ENCODE results near the gene SPDL1.
"Not testable (repeated sequence)": the region's sequence is repeated elsewhere in the genome, so short reads cannot be mapped to it uniquely, and the experiment has no call there.

Gene SPDL1

DNA sequence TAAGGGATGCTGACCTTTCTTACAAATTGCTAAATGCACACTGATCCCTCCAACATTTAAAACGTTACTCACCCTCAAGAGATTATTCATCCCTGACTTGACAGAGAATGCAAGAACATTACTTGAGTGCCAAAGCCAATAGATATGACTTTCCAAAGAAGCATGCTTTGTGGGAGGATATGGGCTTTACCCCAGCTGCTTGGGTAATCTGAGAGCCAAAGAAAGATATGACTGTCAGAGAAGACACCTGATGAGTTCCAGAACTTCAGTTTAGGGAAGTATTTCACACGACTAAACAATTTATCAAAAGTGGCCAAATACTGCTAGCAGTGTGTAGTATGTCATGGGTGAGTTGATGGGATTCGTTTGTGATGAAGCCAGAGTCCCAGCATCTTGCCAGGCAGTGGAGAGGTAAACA, 7.4 kb upstream of the SPDL1 start:
- DNase-seq, result no peak

DNA sequence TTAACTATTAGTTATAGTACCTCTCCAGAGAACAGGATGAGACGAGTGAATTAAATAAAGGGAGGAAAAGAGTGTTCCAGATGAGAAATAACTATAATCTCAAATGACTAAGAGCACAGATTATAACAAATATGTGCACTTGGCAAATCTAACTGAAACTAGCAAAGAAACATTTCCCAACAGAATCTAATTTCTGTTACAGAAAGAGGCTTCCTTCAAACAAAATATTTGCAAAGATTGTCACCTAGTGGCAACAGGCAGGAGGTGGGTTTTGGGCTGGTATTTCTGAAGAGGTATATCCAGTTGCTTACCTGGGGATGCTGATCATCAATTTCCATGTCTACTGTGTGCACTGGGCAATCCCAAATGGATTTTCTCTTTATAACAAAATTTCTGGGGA, 5.6 kb upstream of the SPDL1 start:
- DNase-seq, result peak in 2 of 3 experiments; percentile 1 to 12

DNA sequence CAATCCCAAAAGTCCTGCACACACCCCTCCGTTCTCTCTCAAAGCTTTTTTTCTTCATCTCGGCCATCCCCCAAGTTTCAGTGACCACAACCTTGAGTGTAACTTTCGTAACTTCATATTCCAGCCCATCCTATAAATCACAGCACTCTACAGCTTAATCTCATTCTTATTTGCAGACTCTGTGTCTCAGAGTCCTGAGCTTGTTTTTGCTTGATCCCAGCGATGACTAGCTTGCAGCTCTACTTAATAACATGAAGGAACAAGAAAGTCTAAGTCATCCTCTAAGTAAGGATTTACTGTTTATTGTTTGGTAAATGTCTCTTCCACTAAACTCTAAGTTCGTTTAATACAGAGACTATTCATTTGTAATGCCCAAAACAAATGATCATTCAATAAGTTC, 2.6 kb upstream of the SPDL1 start:
- DNase-seq, result no peak

DNA sequence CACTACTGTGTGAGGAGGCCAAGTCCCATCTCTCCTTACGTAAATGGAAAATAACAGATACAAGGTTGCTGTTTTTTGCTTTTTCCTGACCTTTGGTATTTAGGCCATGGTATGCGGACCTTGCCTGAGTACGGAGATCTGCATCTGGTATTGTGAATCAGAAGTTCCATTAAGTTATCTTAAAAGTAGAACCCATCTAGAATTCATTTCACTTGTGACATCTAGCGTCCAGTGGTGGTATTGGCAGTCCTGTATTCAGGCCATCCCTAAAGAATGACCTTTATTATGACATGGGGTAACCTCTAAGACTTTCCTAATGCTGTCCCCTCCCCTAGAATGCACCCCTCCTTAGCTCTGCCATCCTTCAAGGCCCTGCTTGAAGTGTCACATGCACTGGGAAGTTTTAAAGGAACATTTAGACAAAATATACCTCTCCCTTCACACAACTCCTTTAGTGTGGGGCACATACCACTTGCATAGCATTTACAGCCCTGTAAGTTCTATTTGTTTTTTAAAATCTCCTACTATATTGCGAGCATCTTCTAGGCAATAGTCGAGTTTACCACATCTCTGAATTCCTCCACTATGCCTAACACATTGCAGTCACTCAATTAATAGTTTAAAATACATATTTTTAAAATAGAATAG, 1.9 kb upstream of the SPDL1 start:
- DNase-seq, result peak; percentile 3 to 58 (median 31)

DNA sequence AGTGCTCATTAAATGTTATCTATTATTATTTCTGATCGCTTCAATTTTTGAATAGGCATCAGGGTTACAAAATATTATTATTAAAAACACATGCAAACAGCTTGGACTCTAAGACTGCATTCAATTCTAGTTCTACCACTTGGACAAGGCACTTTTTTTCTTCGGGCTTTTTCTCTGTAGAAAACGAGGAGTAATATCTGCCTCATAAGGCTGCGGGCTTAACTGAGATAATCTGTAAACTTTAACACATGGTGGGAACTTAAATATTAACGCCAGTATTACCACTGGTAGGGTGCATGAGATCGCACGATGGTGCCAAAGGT, 511 bp upstream of the SPDL1 start:
- peak in 1 of 3 experiments; percentile 42 for DNase-seq

DNA sequence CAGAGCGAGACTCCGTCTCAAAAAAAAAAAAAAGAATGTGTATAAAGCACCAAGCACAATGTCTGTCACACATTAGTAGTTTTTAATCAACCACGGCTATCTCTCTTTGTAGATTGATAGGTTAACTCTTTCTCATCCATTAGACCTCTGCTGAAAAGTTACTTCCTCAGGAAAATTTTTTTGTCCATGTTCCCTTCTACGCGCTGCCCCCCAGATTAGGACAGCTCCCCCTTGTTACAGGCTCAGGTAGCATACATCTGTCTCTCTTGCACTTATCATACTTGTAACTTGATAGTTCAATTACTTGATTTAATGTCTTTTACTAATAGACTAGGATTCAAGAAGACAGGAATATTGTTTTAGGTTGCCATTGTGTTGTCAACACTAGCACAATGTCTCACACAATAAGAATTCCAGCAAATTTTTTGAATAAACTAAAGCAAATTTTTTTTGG, 1.5 kb downstream of the SPDL1 start:
- DNase-seq, result no peak

DNA sequence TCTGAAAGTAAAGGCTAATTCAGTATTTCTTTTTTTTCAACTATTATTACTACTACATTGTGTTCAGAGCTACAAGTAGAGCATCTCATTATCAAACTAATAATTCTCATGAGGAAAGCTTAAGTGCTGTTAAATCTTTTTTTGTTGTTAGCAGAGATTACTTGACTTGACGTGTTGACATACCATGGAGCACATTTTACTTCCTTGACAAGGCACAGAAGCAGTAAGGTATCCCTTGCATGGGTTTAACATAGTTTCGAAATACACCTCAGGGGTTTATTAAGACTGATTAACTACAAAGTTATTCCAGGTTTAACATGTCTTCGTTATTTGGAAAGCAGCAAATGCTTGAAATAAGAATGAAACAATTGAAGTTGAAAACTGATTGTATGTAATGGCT, 7.0 kb downstream of the SPDL1 start:
- DNase-seq, result no peak

DNA sequence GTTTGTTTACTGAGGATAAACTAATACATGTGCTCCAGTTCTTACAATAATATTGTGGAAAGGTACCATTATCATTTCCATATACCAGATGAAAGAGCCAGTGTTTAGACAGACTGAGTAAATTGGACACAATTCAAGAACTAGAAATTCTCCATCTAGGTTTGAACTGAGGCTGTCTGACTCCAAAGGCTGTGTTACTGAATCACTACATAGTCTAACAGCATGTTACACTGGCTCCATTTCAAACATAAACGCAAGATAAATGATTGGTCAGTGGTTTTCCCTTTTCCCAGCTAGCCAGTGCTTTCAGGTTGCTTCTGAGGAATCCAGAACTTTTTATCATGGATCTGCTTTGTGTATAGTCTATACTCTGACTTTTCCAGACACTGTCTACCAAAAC, 8.1 kb downstream of the SPDL1 start:
- DNase-seq, result no peak

DNA sequence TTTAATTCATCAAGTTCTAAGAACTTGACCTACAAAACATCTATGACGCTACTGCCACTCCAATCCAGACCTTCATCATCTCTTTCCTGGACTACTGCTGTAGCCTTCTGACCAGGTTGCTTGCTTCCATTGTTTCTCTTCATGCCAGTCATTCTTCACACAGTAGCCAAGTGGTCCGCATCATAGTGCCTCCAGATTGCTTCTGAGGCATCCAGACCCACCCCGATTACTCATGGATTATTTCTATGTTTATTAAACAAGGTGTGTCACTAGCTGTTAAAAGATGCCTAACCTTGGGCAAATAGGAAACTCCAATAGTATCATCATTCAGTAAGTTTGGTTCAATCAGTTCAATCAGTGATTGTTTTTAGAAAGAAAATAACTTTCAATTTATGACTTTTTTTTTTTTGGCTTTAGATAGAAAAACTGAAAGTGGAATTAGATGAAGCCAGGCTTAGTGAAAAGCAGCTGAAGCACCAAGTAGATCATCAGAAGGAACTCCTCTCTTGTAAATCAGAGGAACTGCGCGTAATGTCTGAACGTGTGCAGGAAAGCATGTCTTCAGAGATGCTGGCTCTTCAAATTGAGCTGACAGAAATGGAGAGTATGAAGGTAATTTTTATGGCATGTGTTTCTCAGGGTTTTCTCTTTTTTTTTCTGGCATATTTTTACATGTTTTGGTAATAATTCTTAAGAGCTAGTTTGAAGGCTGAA, 9.5 kb downstream of the SPDL1 start:
- DNase-seq, result no peak

DNA sequence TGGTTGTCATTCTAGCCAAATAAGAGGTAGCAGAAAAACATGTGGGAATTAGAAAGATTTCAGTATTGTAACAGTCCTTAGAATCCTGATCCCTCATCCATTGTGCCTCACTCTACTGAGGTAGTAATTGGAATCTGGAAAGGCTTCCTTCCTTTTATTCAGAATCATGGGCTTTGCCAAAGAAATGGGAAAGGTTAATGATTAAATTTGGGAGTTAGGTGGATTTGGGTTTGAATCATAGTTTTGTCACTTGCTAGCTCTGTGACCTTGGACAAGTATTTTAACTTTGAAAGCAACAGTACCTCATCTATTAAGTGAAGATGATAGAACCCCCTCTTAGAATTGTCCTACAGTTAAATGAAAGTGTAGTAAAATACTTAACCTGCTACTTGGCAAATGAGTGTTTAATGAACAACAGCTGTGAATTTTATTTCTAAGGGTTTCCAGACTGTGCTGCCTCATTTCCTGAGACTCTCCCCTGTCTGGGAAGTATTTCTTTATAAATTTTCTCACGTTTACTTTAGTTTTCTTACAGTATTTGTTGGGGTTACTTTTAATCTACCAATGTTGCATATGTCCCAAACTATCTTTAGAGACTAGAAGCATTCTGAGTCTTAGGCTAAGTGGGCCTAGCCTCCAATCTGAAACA, 11.7 kb downstream of the SPDL1 start:
- no peak for DNase-seq

DNA sequence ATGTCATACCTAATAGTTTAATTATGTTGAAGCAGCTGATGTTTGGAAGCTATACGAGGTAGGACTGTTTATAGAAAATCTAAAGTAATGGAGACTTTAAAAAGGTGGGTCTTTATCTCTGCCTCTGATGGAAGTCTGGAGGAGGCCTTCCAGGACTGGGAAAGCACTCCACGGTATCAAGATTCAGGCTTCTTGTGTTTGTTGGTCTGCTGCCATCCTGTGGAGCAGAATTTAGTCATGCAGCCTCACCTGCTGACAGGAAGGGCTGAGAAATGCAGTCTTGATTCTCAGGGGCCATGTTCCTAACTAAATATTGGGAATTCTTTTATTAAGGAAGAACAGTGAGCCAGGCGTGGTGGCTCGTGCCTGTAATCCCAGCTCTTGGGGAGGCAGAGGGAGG, 15.9 kb downstream of the SPDL1 start:
- DNase-seq, result no peak

DNA sequence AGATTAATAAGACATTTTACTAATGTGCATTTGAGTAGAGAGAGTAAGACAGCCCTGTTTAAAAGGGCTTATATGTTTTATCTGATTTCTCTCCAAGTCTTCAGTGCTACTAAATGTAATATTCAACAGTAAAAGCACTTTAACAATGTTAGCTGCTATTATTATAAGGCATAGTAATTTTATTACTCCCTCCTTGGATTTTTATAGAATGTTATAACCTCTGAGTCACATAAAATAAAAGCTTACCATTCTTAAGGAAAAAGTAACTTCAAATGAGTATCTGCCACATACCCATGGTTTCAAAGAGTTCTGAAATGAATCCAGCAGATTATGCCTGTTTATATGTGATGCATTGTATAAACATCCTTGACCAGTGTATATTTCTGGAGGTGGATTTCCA, 19.0 kb downstream of the SPDL1 start:
- no peak for DNase-seq

DNA sequence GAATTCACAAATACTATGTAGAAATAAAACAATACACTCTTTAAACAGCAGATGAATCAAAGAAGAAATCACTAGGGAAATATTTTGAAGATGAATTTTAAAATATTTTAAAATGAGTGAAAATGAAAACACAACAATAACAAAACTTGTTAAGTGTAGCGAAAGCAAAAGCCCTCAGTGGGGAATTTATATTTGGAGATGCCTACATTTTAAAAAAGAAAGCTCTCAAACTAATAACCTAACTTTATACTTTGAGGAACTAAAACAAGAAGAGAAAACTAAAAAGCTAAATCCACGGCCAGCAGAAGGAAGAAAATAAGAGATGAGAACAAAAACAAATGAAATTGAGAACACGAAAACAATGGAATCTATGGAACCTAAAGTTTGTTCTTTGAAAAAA, 22.7 kb downstream of the SPDL1 start:
- no peak for DNase-seq

DNA sequence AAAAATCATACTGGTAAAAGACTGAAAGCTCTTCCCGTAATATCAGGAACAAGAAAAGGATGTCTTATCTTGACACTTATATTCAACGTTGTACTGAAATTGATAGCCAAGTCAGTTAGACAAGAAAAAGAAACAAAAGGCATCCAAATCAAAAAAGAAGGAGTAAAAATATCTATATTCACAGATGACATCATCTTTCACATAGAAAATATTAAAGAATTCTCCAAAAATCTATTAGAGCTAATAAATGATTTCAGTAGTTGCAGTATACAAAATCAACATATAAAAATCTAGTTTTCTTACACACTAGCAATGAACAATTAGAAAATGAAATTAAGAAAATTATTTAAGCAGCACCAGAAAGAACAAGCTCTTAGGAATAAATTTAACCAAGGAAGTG, 24.3 kb downstream of the SPDL1 start:
- no peak for DNase-seq

DNA sequence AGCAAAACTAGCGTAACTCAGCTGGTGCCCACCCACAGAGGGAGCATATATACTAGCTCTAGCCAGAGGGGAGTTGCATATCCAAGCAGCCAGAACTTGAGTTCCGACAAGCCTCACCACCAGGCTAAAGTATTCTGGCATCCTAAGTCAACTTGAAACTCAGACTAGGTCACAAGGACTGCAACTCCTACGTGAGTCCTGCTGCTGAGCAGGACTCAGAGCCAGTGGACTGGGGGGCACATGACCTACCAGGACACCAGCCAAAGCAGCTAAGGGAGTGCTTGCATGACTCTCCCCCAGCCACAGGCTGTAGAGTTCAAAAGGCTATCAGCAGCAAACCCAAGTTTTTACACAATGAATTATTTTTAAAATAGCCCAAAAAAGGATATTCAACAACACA, 26.1 kb downstream of the SPDL1 start:
- DNase-seq, result no peak

DNA sequence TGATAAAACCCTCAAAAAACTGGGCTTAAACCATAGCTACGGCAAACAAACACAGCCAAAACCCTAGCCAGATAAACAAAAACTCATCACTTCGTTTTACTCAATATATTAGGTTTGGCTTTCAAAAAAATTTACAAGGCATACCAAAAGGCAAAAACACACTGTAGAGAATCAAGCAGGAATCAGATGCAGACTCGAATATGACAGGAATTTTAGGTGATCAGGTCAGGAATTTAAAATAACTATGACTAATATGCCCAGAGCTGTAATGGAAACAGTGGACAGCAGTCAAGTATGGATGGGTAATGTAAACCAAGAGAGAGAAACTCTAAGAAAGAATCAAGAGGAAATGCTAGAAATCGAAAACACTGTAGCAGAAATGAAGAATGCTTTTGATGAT, 27.0 kb downstream of the SPDL1 start:
- no peak for DNase-seq

DNA sequence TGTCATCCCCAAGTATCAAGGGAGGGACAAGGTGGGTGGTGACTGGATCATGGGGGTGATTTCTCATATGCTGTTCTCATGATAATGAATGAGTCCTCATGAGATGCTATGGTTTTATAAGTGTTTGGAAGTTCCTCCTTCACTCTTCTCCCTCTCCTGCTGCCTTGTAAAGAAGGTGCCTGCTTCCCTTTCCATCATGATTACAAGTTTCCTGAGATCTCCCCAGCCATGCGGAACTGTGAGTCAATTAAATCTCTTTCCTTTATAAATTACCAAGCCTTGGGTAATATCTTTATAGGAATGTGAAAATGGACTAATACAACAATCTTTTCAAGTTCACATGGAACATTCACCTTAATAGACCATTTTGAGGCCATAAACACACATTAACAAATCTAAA, 32.0 kb downstream of the SPDL1 start:
- DNase-seq, result no peak

DNA sequence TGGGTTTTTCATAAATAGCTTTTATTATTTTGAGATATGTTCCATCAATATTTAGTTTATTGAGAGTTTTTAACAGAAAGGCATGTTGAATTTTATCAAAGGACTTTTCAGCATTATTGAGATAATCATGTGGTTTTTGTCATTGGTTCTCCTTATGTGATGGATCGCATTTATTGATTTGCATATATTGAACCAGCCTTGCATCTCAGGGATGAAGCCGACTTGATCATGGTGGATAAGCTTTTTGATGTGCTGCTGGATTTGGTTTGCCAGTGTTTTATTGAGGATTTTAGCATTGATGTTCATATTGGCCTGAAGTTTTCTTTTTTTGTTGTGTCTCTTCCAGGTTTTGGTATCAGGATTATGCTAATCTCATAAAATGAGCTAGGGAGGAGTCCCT, 40.7 kb downstream of the SPDL1 start:
- DNase-seq, result not testable (repeated sequence)

DNA sequence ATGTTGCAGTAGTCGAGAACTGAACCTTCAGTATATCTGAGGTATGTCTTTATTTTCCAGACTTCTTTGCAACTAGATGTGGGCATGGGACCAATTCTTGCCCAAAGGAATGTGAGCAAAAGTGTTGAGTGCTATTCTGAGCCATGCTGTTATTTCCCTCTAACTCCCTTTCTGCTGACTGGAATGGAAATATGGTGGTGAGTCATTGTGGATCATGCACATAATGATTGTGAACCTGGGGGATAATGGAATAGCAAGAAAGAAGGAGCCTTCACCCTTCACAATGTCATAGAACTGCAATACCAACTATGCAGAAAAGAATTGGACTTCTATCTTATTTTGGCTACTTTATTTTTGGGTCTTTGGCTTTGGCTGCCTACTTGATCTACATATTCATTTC, 43.2 kb downstream of the SPDL1 start:
- no peak for DNase-seq

DNA sequence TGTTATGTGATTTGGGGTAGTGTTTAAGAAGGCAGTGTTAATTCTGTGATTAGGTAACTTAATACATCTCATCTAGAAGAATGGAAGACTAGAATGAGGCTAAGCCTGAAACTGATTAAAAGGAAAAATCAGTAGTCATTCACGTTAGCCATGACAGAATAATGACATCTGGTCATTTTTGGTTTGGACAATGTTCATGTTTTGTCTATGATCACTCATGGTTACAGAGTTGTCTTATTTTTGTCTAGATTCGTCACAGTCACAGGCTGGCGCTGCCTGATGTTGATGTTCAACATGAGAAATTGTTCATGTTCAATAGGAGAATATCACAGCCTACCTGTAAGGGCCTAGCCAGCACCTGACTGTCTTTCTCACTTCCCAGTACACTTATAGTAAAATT, 44.0 kb downstream of the SPDL1 start:
- DNase-seq, result no peak

DNA sequence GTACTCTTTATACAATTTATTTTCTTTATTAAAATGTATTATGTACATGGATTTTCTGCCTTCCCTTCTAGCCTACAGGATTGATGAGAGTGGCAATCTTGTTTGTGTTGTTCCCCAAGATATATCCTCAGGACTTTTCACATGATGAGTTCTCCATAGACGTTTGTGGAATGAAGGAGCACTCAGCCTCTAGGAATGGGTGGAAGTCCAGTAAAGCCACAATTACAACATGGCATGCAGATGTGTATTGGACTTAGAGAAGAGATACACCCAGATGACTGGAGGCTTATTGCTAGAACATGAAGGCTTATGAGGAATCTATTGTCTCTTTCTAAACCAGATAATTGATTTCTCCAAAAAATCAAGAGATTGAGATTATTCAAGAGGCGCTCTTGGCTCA, 45.3 kb downstream of the SPDL1 start:
- DNase-seq, result no peak

DNA sequence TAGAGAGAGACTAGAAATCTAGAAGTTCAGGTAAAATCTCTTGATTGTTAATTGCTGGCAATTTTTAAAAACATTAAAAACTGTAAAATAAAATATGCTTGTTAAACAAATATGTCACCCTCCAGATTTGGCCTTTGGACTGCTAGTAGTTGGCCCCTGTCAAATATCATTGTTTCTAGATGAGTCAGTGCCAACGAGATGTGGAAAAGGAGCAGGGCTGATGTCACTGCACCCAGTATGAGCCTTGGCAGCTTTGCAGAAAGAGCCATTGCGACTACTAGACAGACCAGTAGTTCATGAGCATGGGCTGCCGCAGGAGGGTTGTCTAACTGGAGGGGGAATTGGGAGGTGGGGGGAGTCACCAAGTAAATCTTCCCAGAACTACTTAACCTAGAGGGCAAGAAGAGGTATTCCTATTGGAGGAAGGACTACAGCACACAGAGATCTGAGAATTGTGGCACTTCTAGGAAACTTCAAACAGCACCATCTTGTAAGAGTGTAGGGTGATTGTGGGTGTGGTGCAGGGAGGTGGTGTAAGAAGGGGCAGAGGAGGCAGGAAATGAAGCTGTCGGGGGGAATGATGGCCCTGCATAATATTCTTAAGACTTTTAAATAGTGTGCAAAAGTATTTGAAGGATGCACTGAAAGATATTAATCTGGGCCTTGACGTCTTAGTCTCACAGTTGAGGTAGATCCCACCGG, 46.4 kb downstream of the SPDL1 start:
- no peak for DNase-seq

DNA sequence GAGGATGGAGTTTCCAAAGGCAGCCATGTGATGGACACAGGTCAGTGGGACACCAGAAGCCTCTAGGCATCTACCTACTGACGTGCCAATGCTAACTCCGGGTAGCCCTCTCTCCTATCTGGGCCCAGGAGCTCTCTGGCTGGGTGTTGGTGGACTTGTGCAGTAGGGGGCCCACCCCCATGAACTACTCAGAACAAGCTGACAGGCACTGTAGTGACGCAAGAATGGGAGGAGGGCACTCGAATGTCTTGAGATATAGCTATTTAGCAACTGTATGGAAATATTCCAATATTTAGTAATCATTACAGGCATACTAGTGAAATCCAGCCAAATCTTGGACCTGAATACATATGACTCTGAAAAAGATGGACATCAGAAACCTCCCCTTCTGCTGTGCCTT, 47.8 kb downstream of the SPDL1 start:
- DNase-seq, result no peak

DNA sequence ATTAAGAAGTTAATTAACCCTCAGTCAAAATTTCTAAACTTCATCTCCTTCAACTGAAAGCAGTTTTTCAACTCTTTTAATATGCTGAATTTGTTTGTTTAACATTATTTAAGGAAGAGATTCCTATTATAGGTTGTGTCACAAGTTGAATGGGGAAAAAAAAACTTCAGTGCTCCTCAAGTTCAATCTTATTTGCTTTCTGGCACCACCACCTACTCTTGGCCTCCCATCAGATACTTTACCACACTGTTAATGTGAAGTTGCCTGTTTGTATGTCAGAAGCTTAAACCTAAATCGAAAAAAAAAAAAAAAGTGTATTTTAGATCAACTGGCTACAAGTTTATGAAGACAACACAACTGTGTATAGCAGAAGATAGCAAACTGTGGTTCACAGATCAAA, 49.4 kb downstream of the SPDL1 start:
- DNase-seq, result no peak

Data from NCI-H1417 (cell line).